ENCODE results near the gene ARF3.

- no peak for TF ChIP-seq CTCF (IDR thresholded peaks at IDR 0.05)
- TF ChIP-seq POLR2A (IDR thresholded peaks at IDR 0.05) = no peak
Measured at GRCh38 chr12:48978741-48979601, 21.7 kb upstream of the ARF3 start.

All from uterus (tissue), 2 donors.